Posterior vena cava (tissue), 2 donors: ENCODE data around the gene CC2D1A. TPM values are rescaled to one million over a fixed set of nuclear protein-coding genes. Genes with fewer than 3 reads are reported as not detected.

Experiments
- DNase-seq: peaks from one replicate; pipeline ENCODE4 v3.0.0-alpha.2; 2020; ENCODE audit warnings: low spot score
- intact Hi-C, 2 donors: fragments of 100-400 bp; cut with DNase I; formaldehyde crosslinking; loops; one replicate each; pipeline versions ENCODE4 v1.14.1 to v1.14.2; 2022 to 2023
- total RNA-seq, 2 donors: library from RNA; stranded (reverse); fragmentation: NEBNext Ultra II Directional; extraction: Animal tissue kit (Norgen Biotek cat#: 25700); gene quantifications; one replicate each; pipeline ENCODE4 v1.2.1, GENCODE V29; 2021
- donor health status: DM: yes; HTN: yes; CAD: no.
- donor health status: DM: yes; HTN: yes; CAD: no.

CC2D1A gene
- total RNA-seq, 2 donors from 2014 or later: 16.8 to 22.6 TPM

GRCh38 chr19:13873834-13874515, 32.0 kb upstream of the CC2D1A start:
- intact Hi-C loops: no loop called here
- DNase-seq: no peak

- intact Hi-C loops: no loop called here
- no peak for DNase-seq
Measured at GRCh38 chr19:13875824-13876223, 30.2 kb upstream of the CC2D1A start.

- no peak for DNase-seq
- intact Hi-C loops: no loop called here
Measured at GRCh38 chr19:13876834-13877233, 29.2 kb upstream of the CC2D1A start, which contains the start of gene NANOS3. Gene NANOS3 (plus strand): TSS chr19:13877134. CDS start chr19:13877249, 115 bp downstream.

GRCh38 chr19:13877303-13877702, 28.7 kb upstream of the CC2D1A start:
- intact Hi-C loops: no loop called here
- no peak for DNase-seq

GRCh38 chr19:13880059-13881043, 25.6 kb upstream of the CC2D1A start:
- peak; percentile 100 for DNase-seq
- intact Hi-C loops: loop anchor here (1.0 to 10.0 kb wide), 4 partner anchors 192 to 464 kb away; partner anchors contain the start of gene MISP3 (in 1 of the 2)

GRCh38 chr19:13881251-13881691, 24.7 kb upstream of the CC2D1A start:
- intact Hi-C loops: loop anchor here in 1 of 2 donors (5.0 to 10.0 kb wide), 3 partner anchors 191 to 464 kb away; partner anchors contain the start of gene MISP3
- no peak for DNase-seq

GRCh38 chr19:13881692-13882418, 24.1 kb upstream of the CC2D1A start:
- intact Hi-C loops: loop anchor here in 1 of 2 donors (5.0 to 10.0 kb wide), 3 partner anchors 190 to 463 kb away; partner anchors contain the start of gene MISP3
- DNase-seq: no peak

- intact Hi-C loops: loop anchor here in 1 of 2 donors (5.0 to 10.0 kb wide), 3 partner anchors 190 to 462 kb away; partner anchors contain the start of gene MISP3
- DNase-seq: no peak
Measured at GRCh38 chr19:13882419-13882795, 23.6 kb upstream of the CC2D1A start.

- DNase-seq: no peak
- intact Hi-C loops: loop anchor here in 1 of 2 donors (5.0 to 10.0 kb wide), 3 partner anchors 189 to 462 kb away; partner anchors contain the start of gene MISP3
Measured at GRCh38 chr19:13882836-13883235, 23.2 kb upstream of the CC2D1A start.

GRCh38 chr19:13883516-13884064, 22.4 kb upstream of the CC2D1A start:
- intact Hi-C loops: loop anchor here in 1 of 2 donors (5.0 to 10.0 kb wide), 3 partner anchors 189 to 461 kb away; partner anchors contain the start of gene MISP3
- DNase-seq: no peak

GRCh38 chr19:13884726-13885591, 21.0 kb upstream of the CC2D1A start:
- DNase-seq: no peak

GRCh38 chr19:13885826-13886365, 20.1 kb upstream of the CC2D1A start:
- no peak for DNase-seq
- intact Hi-C loops: loop anchor here in 1 of 2 donors (10.0 kb wide), 2 partner anchors 259 to 459 kb away; no protein-coding TSS in a partner anchor

More at GRCh38 chr19:13884726-13885591, 21.0 kb upstream of the CC2D1A start:
- intact Hi-C loops: loop anchor here in 1 of 2 donors (5.0 to 10.0 kb wide), 3 partner anchors 187 to 460 kb away; partner anchors contain the start of gene MISP3

GRCh38 chr19:13887018-13887436, 19.0 kb upstream of the CC2D1A start:
- intact Hi-C loops: loop anchor here in 1 of 2 donors (10.0 kb wide), 2 partner anchors 258 to 458 kb away; no protein-coding TSS in a partner anchor

GRCh38 chr19:13887517-13887916, 18.5 kb upstream of the CC2D1A start:
- intact Hi-C loops: loop anchor here in 1 of 2 donors (10.0 kb wide), 2 partner anchors 257 to 457 kb away; no protein-coding TSS in a partner anchor
- DNase-seq: no peak

More at GRCh38 chr19:13887018-13887436, 19.0 kb upstream of the CC2D1A start:
- no peak for DNase-seq

GRCh38 chr19:13888281-13888680, 17.7 kb upstream of the CC2D1A start:
- DNase-seq: no peak
- intact Hi-C loops: loop anchor here in 1 of 2 donors (10.0 kb wide), 2 partner anchors 257 to 457 kb away; no protein-coding TSS in a partner anchor

GRCh38 chr19:13890136-13890535, 15.9 kb upstream of the CC2D1A start:
- intact Hi-C loops: no loop called here

GRCh38 chr19:13892870-13893269, 13.1 kb upstream of the CC2D1A start:
- no peak for DNase-seq
- intact Hi-C loops: no loop called here

More at GRCh38 chr19:13890136-13890535, 15.9 kb upstream of the CC2D1A start:
- DNase-seq: no peak
